Effector CD8-positive, alpha-beta T cell (primary cell): ENCODE measurements around the gene LCMT1.
A peak's percentile ranks its signal among the peaks of the same experiment; 100 is the strongest.
"Not testable (repeated sequence)": the region's sequence is repeated elsewhere in the genome, so short reads cannot be mapped to it uniquely, and the experiment has no call there.

ENCODE experiments used
- DNase-seq: peaks from one replicate; lab custom pipeline; 2025; lab: John Stamatoyannopoulos, UW
- total RNA-seq, 4 experiments: gene quantifications; one replicate each; lab custom pipeline; 2026; lab: John Stamatoyannopoulos, UW

Gene LCMT1
- total RNA-seq, result 22.0 to 25.5 (median 22.5) reads per million in 4 experiments

DNA sequence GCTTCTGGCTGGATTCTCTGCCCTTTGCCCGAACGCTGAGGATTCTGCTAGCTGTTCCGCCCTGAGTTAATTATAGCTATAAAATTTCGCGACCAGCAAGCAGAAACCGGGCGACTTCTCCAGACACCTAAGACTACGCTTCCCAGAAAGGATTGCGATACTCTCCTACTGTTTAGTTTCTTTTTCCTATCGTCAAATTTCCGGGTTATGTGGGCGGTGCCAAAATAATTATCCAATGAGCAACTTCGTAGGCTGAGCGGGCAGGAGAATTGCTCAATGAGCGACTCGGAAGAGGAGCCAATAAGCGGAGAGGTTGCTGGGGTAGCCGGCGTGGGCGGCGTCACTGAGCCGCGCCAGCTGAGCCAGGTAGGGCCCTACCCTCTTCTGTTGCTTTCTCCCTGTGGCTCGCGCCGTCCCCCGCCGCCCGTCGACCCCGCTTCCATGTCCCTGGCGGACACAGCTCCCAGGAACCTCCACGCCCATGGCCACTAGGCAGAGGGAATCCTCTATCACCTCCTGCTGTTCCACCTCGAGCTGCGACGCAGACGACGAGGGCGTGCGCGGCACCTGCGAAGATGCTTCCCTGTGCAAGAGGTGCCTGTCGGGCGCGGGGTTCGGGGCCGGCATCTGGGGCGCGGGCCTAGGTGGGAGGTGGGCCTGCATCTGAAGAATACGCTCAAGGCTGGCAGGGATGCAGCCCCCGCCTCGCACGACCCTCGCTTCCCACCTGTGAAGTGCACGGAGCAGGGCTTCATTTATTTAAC, at the start of gene LCMT1:
Gene LCMT1, plus strand, starts transcription at position 340 of the 764 bp plus-strand sequence. Its CDS starts 142 bp downstream, at position 482.
- DNase-seq, result peak; percentile 82

DNA sequence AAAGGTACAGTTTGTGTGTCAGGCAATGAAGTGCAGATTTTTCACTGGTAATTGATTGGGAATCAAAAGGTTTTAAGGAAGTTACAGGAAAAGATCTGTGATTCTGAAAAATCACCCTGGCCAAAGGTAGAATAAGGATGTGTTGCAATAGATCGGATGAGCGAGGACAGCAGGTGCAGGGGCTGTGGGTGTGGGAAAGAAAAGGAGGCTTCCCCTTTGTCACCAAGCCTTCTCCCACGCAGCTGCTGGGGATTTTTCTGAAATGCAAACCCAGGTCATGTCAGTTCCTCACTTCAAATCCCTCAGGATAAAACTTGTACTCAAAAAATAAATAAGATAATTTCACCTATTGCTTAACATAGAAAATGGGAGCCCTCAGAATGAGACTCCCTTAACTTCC, 48.4 kb upstream of the LCMT1 start:
- no peak for DNase-seq

DNA sequence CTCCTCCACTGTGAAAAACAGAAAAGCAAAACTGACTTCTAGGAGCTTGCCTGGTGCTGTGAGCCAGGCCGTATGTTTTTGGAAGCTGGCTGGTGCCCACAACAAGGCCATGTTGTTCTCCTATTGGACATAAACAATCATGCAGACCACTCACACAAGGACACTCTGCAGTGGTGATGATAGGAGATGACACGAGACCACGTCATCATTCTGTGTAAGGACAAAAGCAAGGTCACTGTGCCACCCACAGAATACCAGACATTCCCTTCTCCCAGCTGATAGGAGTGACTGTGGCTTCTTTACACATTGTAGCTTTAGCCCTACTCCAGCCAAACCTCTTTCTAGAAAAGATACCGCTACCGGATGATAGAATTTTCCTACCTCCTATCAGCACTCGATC, 47.7 kb upstream of the LCMT1 start:
- DNase-seq, result no peak

DNA sequence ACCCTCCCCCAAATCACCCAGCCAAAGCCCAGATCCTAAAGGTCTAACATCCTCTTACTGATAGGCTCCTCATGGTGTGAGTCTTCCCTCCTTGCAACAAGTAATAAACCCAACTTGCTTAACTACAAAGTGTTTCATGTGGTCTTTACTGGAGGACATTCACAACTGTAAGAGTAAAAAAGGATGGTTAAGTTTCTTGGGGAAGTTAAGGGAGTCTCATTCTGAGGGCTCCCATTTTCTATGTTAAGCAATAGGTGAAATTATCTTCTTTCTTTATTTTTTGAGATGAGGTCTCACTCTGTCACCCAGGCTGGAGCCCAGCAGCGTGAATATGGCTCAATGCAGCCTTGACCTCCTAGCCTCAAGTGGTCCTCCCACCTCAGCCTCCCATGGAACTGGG, 47.3 kb upstream of the LCMT1 start:
- DNase-seq, result not testable (repeated sequence)

DNA sequence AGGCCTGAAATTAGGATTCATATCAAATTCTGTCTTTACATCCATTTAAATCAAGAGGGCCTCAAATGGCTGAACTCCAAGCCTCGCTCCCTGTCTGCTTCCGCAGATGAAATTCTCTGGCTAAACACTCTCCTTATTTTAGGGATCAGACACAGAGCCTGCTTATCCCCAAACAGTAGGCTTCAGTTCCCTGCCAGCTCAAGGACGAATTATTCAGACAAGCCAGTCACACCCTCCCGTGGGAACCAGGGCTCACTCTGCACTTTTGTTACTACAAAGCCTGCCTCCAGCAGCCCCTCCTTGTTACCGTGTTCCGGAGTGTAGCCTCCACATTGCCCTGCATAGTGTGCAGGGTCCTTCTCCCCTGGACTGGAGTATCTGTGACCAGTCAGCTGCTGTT, 46.6 kb upstream of the LCMT1 start:
- no peak for DNase-seq

DNA sequence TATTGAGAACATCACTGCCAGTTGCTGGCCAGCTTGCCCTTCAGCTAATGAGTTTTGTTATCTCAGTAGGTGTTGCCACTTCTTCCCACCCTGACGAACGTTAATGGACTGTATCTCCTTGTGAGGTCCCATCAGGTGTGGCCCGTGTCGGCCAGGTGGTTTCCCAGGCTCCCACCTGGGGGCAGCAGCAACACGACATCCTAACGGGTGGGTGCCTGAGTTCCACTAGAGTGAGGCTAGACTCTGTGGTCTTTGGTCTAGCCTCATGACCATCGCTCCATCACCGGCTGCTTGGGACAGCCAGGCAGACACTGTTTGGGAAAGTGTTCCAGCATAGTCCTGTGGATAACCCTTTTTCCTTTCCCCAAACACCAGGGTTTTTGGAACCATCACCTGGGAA, 45.6 kb upstream of the LCMT1 start:
- DNase-seq, result no peak

DNA sequence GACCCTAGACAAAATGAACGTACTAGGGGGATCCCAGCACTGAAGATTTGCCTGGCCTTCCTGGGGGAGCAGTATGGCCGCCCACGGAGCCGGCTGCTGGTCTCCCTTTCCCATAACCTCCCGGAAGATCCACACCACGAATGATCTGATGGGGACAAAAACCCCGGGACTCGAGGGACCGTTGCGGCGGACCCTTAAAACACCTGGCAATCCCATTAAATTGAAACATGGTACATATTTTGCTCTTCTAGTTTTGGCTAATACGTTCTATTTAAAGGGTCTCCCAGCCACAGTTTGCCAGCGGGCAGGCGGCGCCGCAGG, 45.2 kb upstream of the LCMT1 start:
- no peak for DNase-seq

DNA sequence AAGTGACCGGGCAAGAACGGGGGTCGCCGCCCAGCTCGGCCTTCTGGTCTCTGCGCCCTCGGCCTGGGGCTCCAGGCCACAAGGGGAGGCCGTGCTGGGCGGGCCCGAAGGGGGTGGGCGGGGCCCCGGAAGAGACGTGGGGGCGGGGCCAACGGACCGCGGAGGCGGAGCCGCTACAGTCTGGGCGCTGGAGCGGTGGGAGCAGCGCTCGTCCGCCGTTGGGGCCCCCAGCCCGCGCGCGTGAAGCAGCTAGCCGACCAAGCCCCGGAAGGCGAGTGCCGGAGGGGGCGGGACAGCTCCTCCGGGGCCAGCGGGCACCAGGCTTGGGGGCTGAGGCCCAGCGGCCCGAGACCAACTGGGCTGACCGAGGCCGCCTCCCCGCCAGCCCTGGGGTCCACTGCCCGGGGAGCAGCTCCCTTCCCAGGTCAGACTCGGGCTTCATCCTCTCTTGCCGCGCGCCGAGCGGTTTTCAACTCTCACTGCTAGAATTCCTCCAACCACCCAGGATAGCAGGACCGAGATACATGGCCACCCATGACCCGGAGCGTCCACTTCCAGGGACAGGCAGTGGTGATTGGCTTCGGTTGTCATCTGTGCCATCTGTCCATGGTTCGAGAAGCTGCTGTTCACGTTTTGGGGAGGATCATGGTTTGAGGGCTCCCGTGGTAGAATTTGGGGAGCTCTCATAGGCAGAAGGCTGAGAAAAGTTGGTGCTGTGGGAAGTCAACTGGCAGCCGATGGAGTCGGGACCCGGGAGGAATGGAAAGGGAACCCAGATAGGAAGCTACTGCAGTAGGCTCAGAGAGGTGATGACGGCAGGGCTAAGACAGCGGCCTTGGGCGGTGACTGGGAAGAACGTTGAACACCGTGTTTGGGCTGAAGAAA, 44.6 kb upstream of the LCMT1 start:
- peak; percentile 69 for DNase-seq

DNA sequence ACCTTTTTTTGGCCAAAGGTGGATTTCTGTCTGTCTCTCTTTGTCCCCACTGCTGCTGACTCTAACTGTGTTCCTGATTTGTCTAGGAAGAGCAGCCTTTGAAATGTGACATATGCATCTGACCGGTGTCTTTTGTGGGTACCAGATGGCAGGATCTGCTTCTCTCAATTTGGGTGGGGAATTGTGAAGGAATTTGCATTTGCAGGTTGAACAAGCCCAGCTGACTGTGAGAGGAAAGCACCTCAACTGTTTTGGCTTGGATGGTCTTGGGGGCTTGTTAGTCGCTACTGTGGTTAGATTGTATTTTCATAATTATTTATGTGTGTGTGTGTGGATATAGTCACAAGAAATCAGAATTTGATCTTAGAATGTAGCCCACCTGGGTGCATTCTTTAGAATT, 37.7 kb upstream of the LCMT1 start:
- DNase-seq, result no peak

DNA sequence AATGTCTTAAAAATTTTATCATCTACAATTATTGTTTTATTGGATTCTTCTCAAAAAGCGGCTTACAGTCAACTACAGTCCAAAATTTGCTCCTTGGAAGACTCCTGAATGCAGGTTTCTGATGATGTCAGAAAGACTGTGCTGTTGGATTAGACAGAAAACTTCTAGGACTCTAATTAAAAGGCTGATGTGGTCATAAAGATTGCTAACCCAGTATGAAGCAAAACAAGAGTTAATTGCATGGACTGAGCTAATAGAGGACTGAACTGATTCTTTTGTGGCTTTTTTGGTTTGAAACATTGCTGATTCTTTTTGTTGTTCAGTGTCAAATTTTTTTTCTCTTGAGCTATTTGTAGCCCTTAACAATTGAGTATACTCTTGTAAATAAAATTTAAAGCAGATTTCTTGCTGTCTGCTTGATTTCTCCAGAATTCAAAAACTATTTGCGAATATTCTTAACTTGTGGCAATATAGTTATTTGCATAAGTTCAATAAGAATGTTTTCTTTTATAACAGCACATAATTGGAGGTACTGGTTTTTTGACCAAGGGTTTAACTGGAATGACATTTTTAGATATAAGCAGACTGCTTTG, 33.1 kb upstream of the LCMT1 start:
- no peak for DNase-seq

DNA sequence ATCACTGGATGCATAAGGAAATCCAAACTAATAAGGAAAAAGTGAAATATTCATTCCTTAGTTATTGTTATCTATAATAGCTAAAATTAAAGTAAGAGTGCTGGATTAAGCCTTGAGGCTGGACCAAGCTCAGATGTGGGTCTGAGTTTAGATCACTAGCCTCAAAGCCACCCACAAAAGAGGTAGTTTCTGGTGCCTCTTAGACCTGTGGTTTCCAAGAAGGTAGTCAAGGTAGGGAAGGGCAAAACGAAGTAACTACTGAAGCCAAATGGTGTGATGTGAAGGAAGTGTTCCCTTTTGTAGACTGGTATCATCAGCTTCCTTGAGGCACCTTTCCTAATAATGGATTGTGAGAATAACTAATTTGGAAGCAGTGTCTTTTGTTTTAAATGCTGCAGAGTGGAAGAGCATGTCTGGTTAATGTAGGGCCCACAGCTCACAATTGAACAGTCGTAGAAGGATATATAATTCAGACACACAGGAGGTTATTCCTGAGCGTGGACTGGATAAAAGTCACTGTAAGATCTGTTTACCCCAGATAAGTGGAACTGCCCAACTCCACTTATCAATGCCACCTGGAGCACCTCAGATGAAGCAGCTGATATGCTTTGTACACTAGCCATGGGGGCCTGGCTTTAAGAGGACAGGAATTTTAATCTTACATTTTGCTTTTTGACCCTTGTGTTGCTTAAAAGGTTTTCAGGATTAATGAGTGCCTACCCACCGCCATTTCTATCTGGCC, 31.7 kb upstream of the LCMT1 start:
- no peak for DNase-seq

DNA sequence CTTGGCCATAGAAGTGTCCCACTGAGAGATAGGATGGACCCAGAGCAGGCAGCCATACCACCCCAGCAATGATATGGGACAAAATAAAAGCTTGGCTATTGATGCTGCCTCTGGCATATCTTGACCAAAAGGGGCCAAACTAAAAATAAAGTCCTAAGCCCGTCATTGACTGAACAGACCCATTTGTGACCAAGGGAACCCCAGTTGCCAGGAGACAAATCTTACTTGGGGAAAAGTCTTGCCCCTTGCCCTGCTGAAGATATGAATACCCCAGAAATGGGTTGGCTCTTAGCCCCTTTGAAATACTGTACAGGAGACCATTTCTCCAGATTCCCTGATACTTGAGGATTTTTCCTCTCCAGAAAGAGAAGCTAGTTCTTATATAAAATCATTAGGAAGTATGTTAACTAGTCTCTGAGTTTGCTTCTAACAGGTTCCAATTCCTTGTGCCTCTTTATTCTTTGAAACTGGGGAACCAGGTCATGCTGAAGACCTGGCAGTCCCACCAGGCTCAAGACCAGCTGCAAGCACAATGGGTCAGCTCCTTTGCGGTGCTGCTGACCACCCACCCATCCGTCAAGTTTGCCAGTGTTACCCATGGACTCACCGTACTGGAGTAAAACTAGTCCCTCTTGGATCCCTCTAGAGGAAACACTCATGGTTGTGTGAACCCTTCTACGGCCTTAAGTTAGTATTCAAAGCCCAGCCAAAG, 31.0 kb upstream of the LCMT1 start:
- DNase-seq, result no peak

DNA sequence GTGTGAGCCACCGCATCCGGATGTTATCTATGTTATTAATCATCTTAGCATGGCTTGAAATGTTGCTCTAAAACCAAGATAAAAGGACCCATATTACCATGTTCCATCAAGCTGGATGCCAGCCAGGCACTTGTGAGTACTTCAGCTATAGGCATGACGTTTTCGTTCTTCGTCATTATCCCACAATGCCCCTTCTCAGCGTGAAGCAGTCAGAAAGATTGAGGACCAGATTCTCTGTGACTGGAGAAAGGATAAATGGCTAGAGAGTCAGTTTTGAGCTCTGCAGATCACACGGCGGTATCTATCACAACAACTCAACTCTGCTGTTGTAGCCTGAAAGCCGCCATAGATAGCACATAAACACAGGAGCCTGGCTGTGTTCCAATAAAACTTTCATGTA, 29.8 kb upstream of the LCMT1 start:
- no peak for DNase-seq

DNA sequence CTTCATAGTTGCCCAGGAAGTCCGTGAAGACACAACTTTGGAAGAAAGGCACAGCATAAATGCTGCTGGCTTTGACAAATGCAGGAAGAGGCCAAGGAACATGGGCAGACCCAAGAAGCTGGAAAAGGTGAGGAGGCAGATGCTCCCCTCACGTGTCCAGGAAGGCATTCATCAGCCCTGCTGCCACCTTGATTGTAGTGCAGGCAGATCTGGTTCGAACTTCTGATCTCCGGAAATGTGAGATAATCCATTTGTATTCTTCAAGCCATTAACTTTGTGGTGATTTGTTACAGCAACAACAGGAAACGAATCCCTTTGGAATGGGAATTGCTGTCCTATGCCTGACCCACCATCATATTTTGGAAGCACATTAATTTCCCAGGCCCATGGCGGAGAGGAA, 28.5 kb upstream of the LCMT1 start:
- DNase-seq, result no peak

DNA sequence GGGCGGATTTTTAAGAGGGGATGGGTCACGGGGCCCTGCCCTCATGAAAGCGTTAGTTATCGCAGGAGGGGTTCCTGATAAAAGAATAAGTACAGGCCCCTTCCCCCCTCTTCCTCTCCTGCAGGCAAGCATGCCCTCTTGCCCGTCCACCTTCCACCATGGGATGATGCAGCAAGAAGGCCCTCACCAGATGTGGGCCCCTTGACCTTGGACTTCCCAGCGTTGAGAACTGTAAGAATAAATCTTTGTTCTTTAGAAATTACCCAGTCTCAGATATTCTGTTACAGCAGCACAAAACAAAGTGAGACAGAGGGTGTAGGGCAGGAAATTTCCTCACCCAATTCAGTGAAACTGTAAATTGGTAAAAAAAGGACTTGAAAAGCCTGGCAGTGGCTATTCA, 27.8 kb upstream of the LCMT1 start:
- DNase-seq, result no peak

DNA sequence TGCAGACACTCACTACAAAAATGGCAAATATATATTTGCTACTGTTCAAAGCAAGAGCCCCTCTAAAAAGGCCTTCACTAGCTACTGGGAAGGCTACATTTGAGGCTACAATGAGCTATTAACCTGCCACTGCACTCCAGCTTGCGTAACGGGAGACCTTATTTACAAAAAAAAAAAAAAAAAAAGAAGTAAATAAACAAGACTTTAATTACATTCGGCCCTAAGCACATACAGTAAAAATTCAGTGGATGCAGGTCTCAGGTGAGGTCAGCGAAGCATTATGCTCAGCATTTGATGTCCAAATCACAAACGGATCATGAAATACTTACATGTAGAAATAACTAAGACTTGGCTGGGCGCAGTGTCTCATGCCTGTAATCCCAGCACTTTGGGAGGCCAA, 26.7 kb upstream of the LCMT1 start:
- no peak for DNase-seq

DNA sequence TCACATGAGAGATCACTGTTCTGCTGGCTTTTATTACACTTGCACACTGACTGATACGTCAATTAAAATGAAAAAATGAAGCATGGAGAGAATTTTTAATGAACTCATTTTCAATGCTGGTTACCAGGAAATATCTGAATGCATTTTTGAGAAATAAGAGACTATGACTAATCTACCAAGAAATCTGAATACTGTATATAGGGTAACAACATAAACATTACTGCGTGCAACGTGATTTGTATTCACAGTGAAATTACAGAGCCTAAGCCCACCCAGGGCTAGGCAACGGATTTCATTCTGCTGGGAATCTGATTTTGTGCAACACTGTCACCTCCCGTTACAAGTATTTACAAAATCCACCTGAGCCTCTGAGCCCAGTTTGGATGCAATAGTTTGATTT, 23.8 kb upstream of the LCMT1 start:
- DNase-seq, result no peak

DNA sequence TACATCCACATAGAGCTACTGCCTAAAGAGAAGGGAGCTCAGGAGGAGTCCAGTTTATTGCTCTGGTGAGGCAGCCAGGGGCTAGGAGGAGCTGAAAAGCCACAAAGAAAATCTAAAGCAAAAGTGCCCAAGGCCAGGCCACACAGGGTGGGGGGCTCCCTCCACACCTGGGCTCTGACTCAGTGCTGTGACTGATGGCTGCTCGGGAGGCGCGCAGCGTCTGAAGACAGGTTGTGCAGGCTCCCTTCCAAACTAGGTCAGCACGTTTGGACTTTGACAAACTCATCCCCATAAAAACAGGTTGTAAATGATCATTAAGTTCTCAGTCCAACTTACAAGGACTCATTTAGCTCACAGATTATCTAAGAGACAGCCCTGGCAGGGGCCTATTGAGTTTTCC, 22.2 kb upstream of the LCMT1 start:
- no peak for DNase-seq

DNA sequence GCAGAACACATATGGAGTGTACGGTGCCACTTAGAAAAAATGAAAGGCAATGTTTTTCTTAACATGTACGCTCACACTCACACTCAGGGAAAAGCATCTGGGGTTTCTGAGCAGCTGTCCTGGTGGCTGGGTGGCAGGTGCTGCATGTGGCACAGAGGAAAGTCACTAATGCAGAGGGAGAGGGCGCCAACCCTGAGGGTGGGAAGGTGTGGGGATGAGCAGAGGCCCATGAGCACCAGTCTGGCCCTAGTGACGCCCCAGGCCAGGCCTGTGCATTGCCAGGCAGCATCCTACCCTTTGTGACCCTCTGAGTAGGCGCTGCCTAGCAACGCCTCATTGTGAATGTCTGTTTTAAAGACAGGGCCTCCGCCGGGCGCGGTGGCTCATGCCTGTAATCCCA, 19.1 kb upstream of the LCMT1 start:
- DNase-seq, result no peak

DNA sequence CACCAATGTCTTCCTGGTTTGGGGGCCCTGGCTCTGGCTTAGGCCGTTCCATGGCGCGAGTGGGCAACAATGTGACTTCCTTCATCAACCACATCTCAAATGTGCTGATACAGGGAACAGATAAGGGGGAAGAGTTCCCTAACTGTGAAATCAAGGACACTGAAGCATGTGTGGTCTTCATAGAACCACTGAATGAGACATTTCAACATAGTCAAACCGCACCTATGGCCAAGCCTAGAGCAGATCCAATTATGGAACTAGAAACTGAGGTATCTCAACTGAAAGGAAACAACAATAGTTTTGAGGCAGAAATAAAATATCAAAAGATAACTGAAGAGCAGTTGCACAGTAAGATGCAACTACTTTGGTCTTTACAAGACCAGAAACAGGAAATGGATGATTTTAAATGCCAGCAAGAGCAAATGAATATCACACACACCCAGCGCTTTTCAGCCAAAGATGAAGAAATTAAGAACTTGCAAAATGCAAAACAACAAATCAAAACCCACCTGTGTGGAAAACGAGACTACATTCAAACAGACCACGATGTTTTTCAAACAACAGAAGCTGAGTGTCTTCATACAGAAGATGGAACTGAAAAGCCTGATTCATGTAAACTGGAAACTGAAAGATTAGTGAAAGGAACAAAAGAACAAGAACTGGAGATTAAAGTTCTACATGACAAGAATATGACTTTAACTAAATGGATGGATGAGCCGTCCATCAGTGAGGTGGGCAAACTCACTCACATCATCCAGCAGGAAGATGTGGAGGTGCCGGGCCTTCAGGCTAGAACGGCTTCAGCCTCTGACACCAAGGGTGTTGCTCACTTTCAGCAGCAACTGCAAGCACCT, 18.1 kb upstream of the LCMT1 start:
- DNase-seq, result no peak

DNA sequence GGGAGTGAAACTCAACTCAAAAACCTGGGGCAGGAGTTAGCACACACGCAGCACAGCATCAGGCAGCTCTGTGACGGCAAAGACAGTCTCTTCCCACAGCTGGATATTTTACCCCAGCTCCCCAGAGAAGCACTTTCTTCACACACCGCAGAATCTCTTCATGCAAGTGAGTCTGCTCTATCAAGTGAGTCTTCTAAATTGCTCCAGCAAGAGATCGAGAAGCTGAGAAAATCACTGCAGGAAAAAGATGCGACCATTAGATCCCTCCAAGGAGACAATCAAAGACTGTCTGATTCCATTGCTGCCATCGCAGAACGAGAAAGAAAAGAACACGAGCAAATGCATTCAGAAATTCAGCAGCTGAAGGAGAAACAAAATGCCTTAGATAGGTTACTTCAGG, 16.9 kb upstream of the LCMT1 start:
- no peak for DNase-seq
